Brain microvascular endothelial cell (primary cell): Measurements from ENCODE around the gene C9orf78.

Experiments
- DNase-seq: peaks from one replicate; pipeline ENCODE4 v3.0.0-alpha.2; 2020
- H3K27ac ChIP-seq: fragments of 250-450 bp; sonication (Bioruptor Pico); 2 replicates; pipeline ENCODE4 v1.5.1; 2020; ENCODE audit warnings: mild to moderate bottlenecking, moderate library complexity
- H3K27me3 ChIP-seq: fragments of 250-450 bp; sonication (Bioruptor Pico); replicated peaks from 2 replicates; pipeline ENCODE4 v1.5.1; 2020; ENCODE audit warnings: mild to moderate bottlenecking
- H3K36me3 ChIP-seq: fragments of 250-450 bp; sonication (Bioruptor Pico); replicated peaks from 2 replicates; pipeline ENCODE4 v1.5.1; 2020; ENCODE audit warnings: mild to moderate bottlenecking
- H3K4me3 ChIP-seq: 2 replicates; pipeline ENCODE4 v1.5.1; 2011; ENCODE audit warnings: low read depth, mild to moderate bottlenecking, control low read depth, low read length, moderate library complexity
- CTCF ChIP-seq: IDR thresholded peaks from 2 replicates; pipeline ENCODE4 v1.5.1; 2011; ENCODE audit warnings: low read depth, mild to moderate bottlenecking, moderate library complexity, low read length, control low read depth, inconsistent platforms; ENCODE audit errors: missing control alignments
- in situ Hi-C: cut with HindIII; loops from 2 replicates; pipeline ENCODE4 v1.10.0; 2017; ENCODE audit warnings: low sequenced_read_pairs, low pct_ligation_motif_present

Gene C9orf78

GRCh38 chr9:129813661-129814060 lies 21.4 kb downstream of the C9orf78 start:
- in situ Hi-C loops, result no loop called here
- no peak overlapping the region for H3K4me3 ChIP-seq

GRCh38 chr9:129812385-129812784 lies 22.7 kb downstream of the C9orf78 start:
- no peak overlapping the region for H3K4me3 ChIP-seq
- in situ Hi-C loops, result no loop called here
- no peaks in the 10 kb centered on the region for H3K27me3 ChIP-seq
- no peak overlapping the region for H3K27ac ChIP-seq
- peaks cover 43% of the 10 kb centered on the region for H3K36me3 ChIP-seq
- TF ChIP-seq CTCF, result no peak
- no peak for DNase-seq

More at GRCh38 chr9:129813661-129814060, 21.4 kb downstream of the C9orf78 start:
- H3K36me3 ChIP-seq, result peaks cover 50% of the 10 kb centered on the region
- H3K27ac ChIP-seq, result no peak overlapping the region
- no peak for TF ChIP-seq CTCF
- no peaks in the 10 kb centered on the region for H3K27me3 ChIP-seq
- no peak for DNase-seq

GRCh38 chr9:129811967-129812363 lies 23.1 kb downstream of the C9orf78 start:
- Histone ChIP-seq H3K4me3 (no peak overlapping the region), H3K36me3 (peaks cover 44% of the 10 kb centered on the region), H3K27me3 (no peaks in the 10 kb centered on the region), H3K27ac (no peak overlapping the region)
- no peak for DNase-seq
- in situ Hi-C loops, result no loop called here
- no peak for TF ChIP-seq CTCF

GRCh38 chr9:129810788-129811187 lies 24.3 kb downstream of the C9orf78 start:
- Histone ChIP-seq H3K4me3 (no peak overlapping the region), H3K27me3 (no peaks in the 10 kb centered on the region), H3K27ac (no peak overlapping the region), H3K36me3 (peaks cover 37% of the 10 kb centered on the region)
- DNase-seq, result no peak
- in situ Hi-C loops, result no loop called here
- TF ChIP-seq CTCF, result no peak

- DNase-seq, result no peak
- Histone ChIP-seq H3K36me3 (peaks cover 38% of the 10 kb centered on the region), H3K4me3 (no peak overlapping the region), H3K27ac (no peak overlapping the region), H3K27me3 (no peaks in the 10 kb centered on the region)
- no peak for TF ChIP-seq CTCF
- in situ Hi-C loops, result no loop called here
These were observed 25.0 kb downstream of the C9orf78 start for GRCh38 chr9:129810116-129810515.

- H3K4me3 ChIP-seq, result no peak overlapping the region
- H3K27ac ChIP-seq, result no peak overlapping the region
- TF ChIP-seq CTCF, result no peak
- no peaks in the 10 kb centered on the region for H3K27me3 ChIP-seq
- in situ Hi-C loops, result no loop called here
- H3K36me3 ChIP-seq, result peaks cover 38% of the 10 kb centered on the region
- no peak for DNase-seq
These were observed 25.7 kb downstream of the C9orf78 start for GRCh38 chr9:129809346-129809745.
